Tibial artery (tissue), 4 donors: ENCODE measurements around the gene PFKM.

Experiments used
- DNase-seq, 2 donors: peaks; one replicate each; pipeline ENCODE4 v3.0.0-alpha.2; 2019
- H3K27ac ChIP-seq, 2 donors: fragments of 200-600 bp; sonication (generic) in 1 of 2; 1 replicate in 1 of 2; 2 replicates in 1 of 2; pipeline ENCODE4 v1.5.1; 2018 to 2019; ENCODE audit warnings: mild to moderate bottlenecking in 1 of 2
- H3K27me3 ChIP-seq, 2 donors: fragments of 200-600 bp; sonication (generic) in 1 of 2; one replicate each; pipeline versions ENCODE4 v1.5.1 to v1.6.0; 2016 to 2019
- H3K36me3 ChIP-seq, 3 donors: fragments of 200-600 bp; sonication (generic) in 2 of 3; one replicate each; pipeline ENCODE4 v1.5.1; 2016 to 2019; ENCODE audit warnings: mild to moderate bottlenecking in 2 of 3
- H3K4me1 ChIP-seq, 4 donors: fragments of 200-600 bp; sonication (generic) in 2 of 4; 1 replicate in 3 of 4; 2 replicates in 1 of 4; pipeline ENCODE4 v1.5.1; 2016 to 2019
- H3K4me3 ChIP-seq, 2 donors: fragments of 200-600 bp; sonication (generic) in 1 of 2; 1 replicate in 1 of 2; 2 replicates in 1 of 2; pipeline ENCODE4 v1.5.1; 2018 to 2019; ENCODE audit warnings: mild to moderate bottlenecking in 2 of 2
- H3K9me3 ChIP-seq, 3 donors: fragments of 200-600 bp; sonication (generic) in 1 of 3; one replicate each; pipeline ENCODE4 v1.5.1; 2016 to 2019
- intact Hi-C: fragments of 100-400 bp; cut with DNase I; formaldehyde crosslinking; loops from one replicate; pipeline ENCODE4 v1.15.0; 2023; ENCODE audit warnings: low total_unique reads
- TF ChIP-seq, protein P1 (sequence below), 2 experiments: fragments of 200-600 bp in 1 of 2; fragments of 450-650 bp in 1 of 2; IDR thresholded peaks; one replicate each; pipeline ENCODE4 v1.5.1; 2017 to 2019; ENCODE audit warnings: antibody characterized with exemption in 2 of 2, mild to moderate bottlenecking in 1 of 2, moderate library complexity in 1 of 2

The PFKM gene

DNA sequence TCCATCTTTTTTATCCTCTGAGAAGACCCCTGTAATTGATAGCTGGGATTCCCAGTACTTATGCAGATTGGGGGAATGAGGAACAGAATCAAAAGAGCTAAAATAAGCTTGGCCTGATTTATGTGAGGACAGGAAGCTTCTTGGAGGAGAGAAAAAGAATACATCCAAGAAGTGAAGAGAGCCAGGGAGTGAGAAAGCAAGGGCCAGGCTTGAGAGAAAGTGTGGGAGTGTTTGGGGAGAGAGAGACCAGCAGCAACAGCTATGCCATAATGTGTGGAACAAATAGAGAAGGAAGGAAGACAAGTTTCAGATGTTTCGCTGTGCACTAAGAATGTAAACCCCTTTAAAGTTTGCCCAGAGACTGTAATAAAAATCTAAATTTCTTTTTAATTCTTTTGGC is 60.3 kb downstream of the PFKM start:
- intact Hi-C loops = no loop called here
- Histone ChIP-seq H3K27me3 (peaks cover 0 to 40% of the 10 kb centered on the region in 2 donors), H3K27ac (no peak overlapping the region), H3K4me3 (no peak overlapping the region), H3K4me1 (peaks cover 0 to 21% (median 14%) of the 10 kb centered on the region in 4 donors), H3K36me3 (no peaks in the 10 kb centered on the region), H3K9me3 (no peaks in the 10 kb centered on the region)
- TF ChIP-seq, protein P1, sequence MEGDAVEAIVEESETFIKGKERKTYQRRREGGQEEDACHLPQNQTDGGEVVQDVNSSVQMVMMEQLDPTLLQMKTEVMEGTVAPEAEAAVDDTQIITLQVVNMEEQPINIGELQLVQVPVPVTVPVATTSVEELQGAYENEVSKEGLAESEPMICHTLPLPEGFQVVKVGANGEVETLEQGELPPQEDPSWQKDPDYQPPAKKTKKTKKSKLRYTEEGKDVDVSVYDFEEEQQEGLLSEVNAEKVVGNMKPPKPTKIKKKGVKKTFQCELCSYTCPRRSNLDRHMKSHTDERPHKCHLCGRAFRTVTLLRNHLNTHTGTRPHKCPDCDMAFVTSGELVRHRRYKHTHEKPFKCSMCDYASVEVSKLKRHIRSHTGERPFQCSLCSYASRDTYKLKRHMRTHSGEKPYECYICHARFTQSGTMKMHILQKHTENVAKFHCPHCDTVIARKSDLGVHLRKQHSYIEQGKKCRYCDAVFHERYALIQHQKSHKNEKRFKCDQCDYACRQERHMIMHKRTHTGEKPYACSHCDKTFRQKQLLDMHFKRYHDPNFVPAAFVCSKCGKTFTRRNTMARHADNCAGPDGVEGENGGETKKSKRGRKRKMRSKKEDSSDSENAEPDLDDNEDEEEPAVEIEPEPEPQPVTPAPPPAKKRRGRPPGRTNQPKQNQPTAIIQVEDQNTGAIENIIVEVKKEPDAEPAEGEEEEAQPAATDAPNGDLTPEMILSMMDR (IDR thresholded peaks at IDR 0.05) = no peak
- DNase-seq = no peak

DNA sequence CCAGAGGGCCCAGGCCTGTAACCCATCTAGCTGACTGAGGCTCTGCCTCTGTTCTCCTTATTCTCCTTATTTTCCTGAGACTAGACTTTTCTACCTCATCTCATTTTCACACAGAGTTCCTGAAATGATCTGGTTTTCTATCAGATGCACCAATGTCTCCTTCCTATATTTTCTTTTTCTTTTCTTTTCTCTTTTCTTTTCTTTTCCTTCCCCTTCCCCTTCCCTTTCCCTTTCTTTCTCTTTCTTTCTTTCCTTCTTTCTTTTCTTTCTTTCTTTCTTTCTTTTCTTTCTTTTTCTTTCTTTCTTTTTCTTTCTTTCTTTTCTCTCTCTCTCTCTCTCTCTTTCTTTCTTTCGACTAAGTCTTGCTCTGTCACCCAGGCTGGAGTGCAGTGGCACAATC is 61.3 kb downstream of the PFKM start:
- intact Hi-C loops = no loop called here
- TF ChIP-seq, protein P1 (IDR thresholded peaks at IDR 0.05) = no peak
- H3K36me3 ChIP-seq = no peaks in the 10 kb centered on the region
- H3K4me3 ChIP-seq = no peak overlapping the region
- peaks cover 0 to 26% (median 16%) of the 10 kb centered on the region in 4 donors for H3K4me1 ChIP-seq
- no peaks in the 10 kb centered on the region for H3K9me3 ChIP-seq
- peaks cover 0 to 46% of the 10 kb centered on the region in 2 donors for H3K27me3 ChIP-seq
- no peak overlapping the region for H3K27ac ChIP-seq
- DNase-seq = no peak

DNA sequence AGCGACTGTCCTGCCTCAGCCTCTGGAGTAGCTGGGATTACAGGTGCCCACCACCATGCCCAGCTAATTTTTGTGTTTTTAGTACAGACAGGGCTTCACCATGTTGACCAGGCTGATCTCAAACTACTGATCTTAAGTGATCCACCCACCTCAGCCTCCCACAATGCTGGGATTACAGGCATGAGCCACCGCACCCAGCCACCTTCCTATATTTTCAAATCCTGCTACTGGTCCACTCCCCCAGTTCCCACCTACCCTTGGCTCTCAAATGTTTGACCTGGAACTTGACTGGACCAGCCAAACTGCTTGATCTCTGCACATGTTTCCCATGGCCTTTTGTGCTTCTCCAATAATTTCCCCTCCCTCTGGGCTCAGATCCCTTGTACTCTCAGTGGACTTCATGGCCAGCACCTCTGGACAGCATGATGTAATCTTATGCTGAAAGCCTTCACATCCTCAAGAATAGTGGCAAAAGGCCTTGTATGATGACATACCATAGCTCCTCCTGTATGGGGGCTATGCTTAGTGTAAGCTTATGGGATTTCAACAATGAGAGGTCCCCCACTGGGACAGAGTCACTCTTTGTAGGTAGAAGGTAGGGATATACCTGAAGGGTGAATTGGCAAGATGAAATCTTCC is 61.8 kb downstream of the PFKM start:
- no peaks in the 10 kb centered on the region for H3K9me3 ChIP-seq
- intact Hi-C loops = no loop called here
- H3K4me3 ChIP-seq = no peak overlapping the region
- H3K27me3 ChIP-seq = peaks cover 0 to 48% of the 10 kb centered on the region in 2 donors
- H3K27ac ChIP-seq = no peak overlapping the region
- no peaks in the 10 kb centered on the region for H3K36me3 ChIP-seq
- TF ChIP-seq, protein P1 (IDR thresholded peaks at IDR 0.05) = no peak
- peaks cover 0 to 26% (median 16%) of the 10 kb centered on the region in 4 donors for H3K4me1 ChIP-seq
- no peak for DNase-seq

DNA sequence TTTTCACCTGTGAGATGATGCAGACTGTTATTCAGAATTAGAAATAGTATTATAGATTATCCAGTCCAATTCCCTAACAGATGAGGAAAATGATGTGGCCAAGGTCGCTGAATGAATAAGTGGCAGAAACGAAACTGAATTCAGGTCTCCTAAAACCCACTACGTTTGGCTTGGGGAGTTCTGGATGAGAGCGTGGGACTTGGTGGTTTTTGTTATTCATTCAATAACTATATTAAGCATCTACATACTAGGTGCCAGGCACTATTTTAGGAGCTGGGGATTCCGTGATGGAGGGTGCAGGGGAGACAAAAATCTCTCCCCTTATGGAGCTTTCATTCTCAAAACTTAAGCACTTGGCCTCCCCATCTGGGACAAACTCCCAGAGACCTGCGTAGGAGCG is 63.5 kb downstream of the PFKM start:
- intact Hi-C loops = no loop called here
- Histone ChIP-seq H3K27me3 (peaks cover 0 to 48% of the 10 kb centered on the region in 2 donors), H3K9me3 (no peaks in the 10 kb centered on the region), H3K4me1 (peaks cover 0 to 26% (median 16%) of the 10 kb centered on the region in 4 donors), H3K36me3 (no peaks in the 10 kb centered on the region), H3K4me3 (peak overlapping the region; percentile 56 to 86), H3K27ac (peak overlapping the region; percentile 4 to 54)
- TF ChIP-seq, protein P1 (IDR thresholded peaks at IDR 0.05) = no peak
- DNase-seq = no peak

DNA sequence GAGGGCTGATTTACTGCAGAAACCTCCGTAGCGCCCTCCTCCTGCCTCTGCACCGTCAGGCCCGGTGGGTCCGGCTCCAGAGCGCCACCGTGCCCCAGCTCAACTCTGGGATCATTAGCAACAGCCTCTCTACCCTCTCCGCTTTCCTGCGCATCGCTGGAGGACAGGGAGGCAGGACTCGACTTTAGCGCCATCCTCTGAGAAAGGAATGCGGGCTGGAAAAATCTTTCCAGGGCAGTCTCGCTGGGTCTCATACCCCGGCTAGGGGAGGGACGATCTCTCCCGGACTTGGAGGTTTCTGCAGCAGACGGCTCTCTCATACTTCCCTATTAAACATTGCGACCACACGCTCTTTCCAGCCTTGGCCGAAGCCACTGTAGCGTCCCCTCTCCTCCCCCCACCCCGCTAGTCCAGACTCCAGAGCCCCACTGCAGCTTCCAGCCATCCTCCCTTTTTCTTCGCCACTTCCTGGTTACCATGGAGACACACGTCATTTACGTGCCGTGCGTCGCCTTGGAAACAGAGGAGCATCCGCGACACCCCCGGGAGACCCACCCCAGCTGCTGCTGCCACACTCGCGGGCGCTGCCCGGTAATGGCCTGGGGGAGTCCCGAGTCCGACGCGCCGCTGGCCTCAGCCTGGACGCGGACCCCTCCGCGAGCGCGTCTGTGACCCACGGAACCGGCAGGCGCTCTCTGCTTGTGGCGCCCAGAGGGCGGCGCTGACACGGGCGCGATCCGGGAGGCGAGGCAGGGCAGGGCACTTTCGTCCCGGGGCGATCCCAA is 64.1 kb downstream of the PFKM start, which contains the start of gene CCDC184:
CCDC184 (plus strand) TSS at position 554 of the 785 bp plus-strand sequence. CDS start 479 bp downstream, outside the sequence.
- no peaks in the 10 kb centered on the region for H3K9me3 ChIP-seq
- DNase-seq = peak; percentile 64 to 77
- intact Hi-C loops = no loop called here

More for the DNA sequence above, 64.1 kb downstream of the PFKM start, which contains the start of gene CCDC184:
- Histone ChIP-seq H3K36me3 (no peaks in the 10 kb centered on the region), H3K27me3 (peaks cover 0 to 45% of the 10 kb centered on the region in 2 donors), H3K4me1 (peaks cover 0 to 26% (median 16%) of the 10 kb centered on the region in 4 donors), H3K27ac (peak within 1 kb of the TSS; percentile 4 to 54), H3K4me3 (peak within 1 kb of the TSS; percentile 56 to 86)
- TF ChIP-seq, protein P1 (IDR thresholded peaks at IDR 0.05) = peak in 1 of 2 experiments; percentile 33
